Measurements from ENCODE around the gene FANCL. TPM values are rescaled to one million over a fixed set of nuclear protein-coding genes. Genes with fewer than 3 reads are reported as not detected.
"Not testable (repeated sequence)": the region's sequence is repeated elsewhere in the genome, so short reads cannot be mapped to it uniquely, and the experiment has no call there.

Gene FANCL
- polyA plus RNA-seq, 4 donors, result 47.5 to 60.9 (median 57.3) TPM

DNA sequence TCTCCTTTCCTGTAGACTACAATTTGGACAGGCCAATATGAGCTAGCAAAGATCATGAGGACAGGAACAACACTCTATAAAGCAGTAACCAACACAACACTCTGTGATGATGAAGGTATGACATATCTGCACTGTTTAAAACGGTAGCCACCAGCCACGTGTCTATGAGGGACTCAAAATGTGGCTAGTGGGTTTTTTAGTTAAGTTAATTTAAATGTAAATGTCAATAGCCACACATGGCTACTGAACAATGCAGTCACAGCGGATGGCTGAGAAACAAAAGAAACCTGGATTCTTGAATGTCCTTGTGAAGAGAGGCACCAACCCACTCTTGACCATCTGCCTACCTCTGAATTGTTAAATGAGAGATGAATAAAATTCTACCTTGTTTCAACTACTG, 33.9 kb downstream of the FANCL start:
- DNase-seq (ENCODE audit: low read depth in 4 of 4, low spot score in 3 of 4), result no peak

GRCh38 chr2:58206785-58207184, 34.3 kb downstream of the FANCL start:
- DNase-seq (ENCODE audit: low read depth in 4 of 4, low spot score in 3 of 4), result no peak

GRCh38 chr2:58204195-58204959, 36.7 kb downstream of the FANCL start:
- DNase-seq (ENCODE audit: low read depth in 4 of 4, low spot score in 3 of 4), result no peak

GRCh38 chr2:58203018-58203417, 38.1 kb downstream of the FANCL start:
- no peak for DNase-seq (ENCODE audit: low read depth in 4 of 4, low spot score in 3 of 4)

GRCh38 chr2:58202404-58202803, 38.7 kb downstream of the FANCL start:
- no peak for DNase-seq (ENCODE audit: low read depth in 4 of 4, low spot score in 3 of 4)

GRCh38 chr2:58197894-58198293, 43.2 kb downstream of the FANCL start:
- no peak for DNase-seq (ENCODE audit: low read depth in 4 of 4, low spot score in 3 of 4)

GRCh38 chr2:58195662-58196061, 45.5 kb downstream of the FANCL start:
- DNase-seq (ENCODE audit: low read depth in 4 of 4, low spot score in 3 of 4), result no peak

GRCh38 chr2:58194458-58194857, 46.7 kb downstream of the FANCL start:
- DNase-seq (ENCODE audit: low read depth in 4 of 4, low spot score in 3 of 4), result no peak

DNA sequence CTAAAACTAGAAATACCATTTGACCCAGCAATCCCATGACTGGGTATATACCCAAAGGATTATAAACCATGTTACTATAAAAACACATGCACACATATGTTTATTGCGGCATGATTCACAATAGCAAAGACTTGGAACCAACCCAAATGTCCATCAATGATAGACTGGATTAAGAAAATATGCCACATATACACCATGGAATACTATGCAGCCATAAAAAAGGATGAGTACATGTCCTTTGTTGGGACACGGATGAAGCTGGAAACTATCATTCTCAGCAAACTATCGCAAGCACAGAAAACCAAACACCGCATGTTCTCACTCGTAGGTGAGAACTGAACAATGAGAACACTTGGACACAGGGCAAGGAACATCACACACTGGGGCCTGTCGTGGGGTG, 54.1 kb downstream of the FANCL start:
- not testable (repeated sequence) for DNase-seq (ENCODE audit: low read depth in 4 of 4, low spot score in 3 of 4)

DNA sequence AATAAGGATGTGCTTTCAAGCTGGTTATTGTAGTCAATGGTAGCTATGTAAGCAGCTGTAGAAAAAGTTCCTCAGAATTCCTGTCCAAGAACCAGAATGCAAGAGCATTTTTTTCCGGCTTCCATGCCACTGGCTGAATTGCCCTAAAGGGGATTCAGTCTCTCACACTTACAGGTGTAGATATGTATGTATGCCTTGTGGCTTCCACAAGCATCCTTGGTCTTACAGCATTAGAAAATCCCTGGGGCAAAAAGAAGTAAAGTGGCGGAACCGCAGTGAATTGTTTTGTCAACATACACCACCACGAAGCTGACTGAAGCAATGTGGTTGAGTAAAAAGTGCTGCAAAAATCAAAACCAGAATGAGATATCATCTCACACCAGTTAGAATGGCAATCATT, 54.6 kb downstream of the FANCL start:
- DNase-seq (ENCODE audit: low read depth in 4 of 4, low spot score in 3 of 4), result no peak

- DNase-seq (ENCODE audit: low read depth in 4 of 4, low spot score in 3 of 4), result no peak
Observed at GRCh38 chr2:58182527-58182926, 58.6 kb downstream of the FANCL start.

DNA sequence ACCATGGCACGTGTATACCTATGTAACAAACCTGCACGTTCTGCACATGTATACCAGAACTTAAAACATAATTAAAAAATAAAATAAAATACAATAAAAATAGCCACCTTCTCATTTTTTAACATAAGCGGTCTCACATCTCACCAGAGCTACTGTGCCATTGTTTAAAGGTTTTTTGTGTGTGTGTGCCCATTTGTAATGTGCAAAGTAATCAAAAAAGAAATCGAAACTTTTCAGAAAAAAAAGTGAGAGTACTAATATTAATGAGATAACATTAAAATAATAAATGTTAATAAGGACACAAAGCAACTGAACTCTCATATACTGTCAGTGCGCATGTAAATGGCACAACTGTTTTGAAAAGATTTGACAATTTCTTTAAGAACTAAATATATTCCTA, 60.5 kb downstream of the FANCL start:
- no peak for DNase-seq (ENCODE audit: low read depth in 4 of 4, low spot score in 3 of 4)

- not testable (repeated sequence) for DNase-seq (ENCODE audit: low read depth in 4 of 4, low spot score in 3 of 4)
Observed at GRCh38 chr2:58180175-58180574, 61.0 kb downstream of the FANCL start.

- DNase-seq (ENCODE audit: low read depth in 4 of 4, low spot score in 3 of 4), result not testable (repeated sequence)
Observed at GRCh38 chr2:58177187-58177586, 63.9 kb downstream of the FANCL start.

DNA sequence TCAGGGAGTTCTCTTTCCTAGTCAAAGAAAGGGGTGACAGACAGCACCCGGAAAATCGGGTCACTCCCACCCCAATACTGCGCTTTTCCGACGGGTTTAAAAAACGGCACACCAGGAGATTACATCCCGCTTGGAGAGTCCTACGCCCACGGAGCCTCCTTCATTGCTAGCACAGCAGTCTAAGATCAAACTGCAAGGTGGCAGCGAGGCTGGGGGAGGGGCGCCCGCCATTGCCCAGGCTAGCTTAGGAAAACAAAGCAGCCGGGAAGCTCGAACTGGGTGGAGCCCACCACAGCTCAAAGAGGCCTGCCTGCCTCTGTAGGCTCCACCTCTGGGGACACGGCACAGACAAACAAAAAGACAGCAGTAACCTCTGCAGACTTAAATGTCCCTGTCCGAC, 69.3 kb downstream of the FANCL start:
- DNase-seq (ENCODE audit: low read depth in 4 of 4, low spot score in 3 of 4), result not testable (repeated sequence)

DNA sequence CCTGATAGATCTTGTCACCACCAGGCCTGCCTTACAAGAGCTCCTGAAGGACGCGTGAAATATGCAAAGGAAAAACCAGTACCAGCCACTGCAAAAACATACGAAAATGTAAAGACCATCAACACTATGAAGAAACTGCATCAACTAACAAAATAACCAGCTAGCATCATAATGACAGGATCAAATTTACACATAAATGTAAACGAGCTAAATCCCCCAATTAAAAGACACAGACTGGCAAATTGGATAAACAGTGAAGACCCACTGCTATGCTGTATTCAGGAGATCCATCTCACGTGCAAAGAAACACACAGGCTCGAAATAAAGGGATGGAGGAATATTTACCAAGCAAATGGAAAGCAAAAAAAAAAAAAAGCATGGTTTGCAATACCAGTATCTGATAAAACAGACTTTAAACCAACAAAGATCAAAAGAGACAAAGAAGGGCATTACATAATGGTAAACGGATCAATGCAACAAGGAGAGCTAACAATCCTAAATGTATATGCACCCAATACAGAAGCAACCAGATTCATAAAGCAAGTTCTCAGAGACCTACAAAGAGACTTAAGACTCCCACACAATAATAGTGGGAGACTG, 70.7 kb downstream of the FANCL start:
- DNase-seq (ENCODE audit: low read depth in 4 of 4, low spot score in 3 of 4), result not testable (repeated sequence)

- DNase-seq (ENCODE audit: low read depth in 4 of 4, low spot score in 3 of 4), result not testable (repeated sequence)
Observed at GRCh38 chr2:58169845-58170244, 71.3 kb downstream of the FANCL start.

- DNase-seq (ENCODE audit: low read depth in 4 of 4, low spot score in 3 of 4), result not testable (repeated sequence)
Observed at GRCh38 chr2:58168130-58168529, 73.0 kb downstream of the FANCL start.

DNA sequence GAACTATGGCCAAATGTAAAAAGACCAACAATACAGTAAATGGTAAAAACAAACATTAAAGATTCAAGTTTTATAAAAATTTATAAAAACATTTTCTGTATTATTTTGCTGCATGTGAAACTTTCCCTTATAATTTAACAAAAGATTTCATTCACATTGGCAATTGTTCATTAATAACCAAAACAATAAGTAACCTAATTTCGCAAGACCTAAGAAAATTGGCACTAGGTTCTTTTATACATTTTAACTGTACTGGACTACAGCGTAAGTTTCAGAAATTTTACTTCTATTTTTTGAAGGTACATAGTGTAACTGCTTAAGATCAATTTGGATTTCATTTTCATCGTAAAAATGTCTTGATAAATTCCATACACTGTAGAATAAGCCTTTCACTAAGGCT, 77.2 kb downstream of the FANCL start:
- DNase-seq (ENCODE audit: low read depth in 4 of 4, low spot score in 3 of 4), result no peak

DNA sequence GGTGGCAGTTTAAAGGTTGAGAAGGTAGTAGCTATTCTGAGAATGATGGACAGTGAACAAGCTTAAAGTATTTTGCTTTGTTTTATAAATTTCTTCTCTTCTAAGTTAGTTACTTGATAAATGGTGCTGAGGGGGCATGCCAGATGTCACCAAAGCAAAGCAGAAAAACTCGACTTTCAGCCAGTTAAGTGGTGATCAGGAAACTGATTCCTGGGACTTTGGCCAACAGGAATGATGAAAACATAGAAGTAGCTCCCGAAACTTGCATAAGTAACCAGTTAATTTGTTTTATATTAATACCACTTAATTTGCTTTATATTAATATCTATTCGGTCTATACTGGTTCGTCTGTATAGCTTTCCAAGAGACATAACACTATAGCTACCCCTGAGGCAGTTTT, 82.6 kb downstream of the FANCL start:
- no peak for DNase-seq (ENCODE audit: low read depth in 4 of 4, low spot score in 3 of 4)

- DNase-seq (ENCODE audit: low read depth in 4 of 4, low spot score in 3 of 4), result no peak
Observed at GRCh38 chr2:58157754-58158153, 83.4 kb downstream of the FANCL start.

- DNase-seq (ENCODE audit: low read depth in 4 of 4, low spot score in 3 of 4), result no peak
Observed at GRCh38 chr2:58156780-58157179, 84.3 kb downstream of the FANCL start.
